Panc1 (cell line): Measurements from ENCODE around the gene CACNA2D3.

Source experiments
- POLR2AphosphoS5 ChIP-seq: IDR thresholded peaks from 2 replicates; pipeline ENCODE4 v1.6.1; 2012; ENCODE audit warnings: mild to moderate bottlenecking, low read depth, low read length, moderate library complexity
- SIN3A ChIP-seq: IDR thresholded peaks from 2 replicates; pipeline ENCODE4 v1.6.1; 2012; ENCODE audit warnings: low read depth, mild to moderate bottlenecking, low read length, moderate library complexity, borderline replicate concordance; ENCODE audit not compliant: insufficient read depth
- TCF7L2 ChIP-seq: IDR thresholded peaks from 2 replicates; pipeline ENCODE4 v1.6.1; 2011; ENCODE audit warnings: mild to moderate bottlenecking, low read depth, low read length, inconsistent platforms
- TF ChIP-seq, protein P1 (sequence below): fragments of 450-650 bp; IDR thresholded peaks from 2 replicates; pipeline ENCODE4 v1.5.1; 2017; ENCODE audit warnings: mild to moderate bottlenecking
- TF ChIP-seq, protein P2 (sequence below), 2 experiments: IDR thresholded peaks; 2 replicates each; pipeline ENCODE4 v1.6.1; 2011 to 2012; ENCODE audit warnings: low read depth in 2 of 2, control low read depth in 1 of 2, low read length in 1 of 2, mild to moderate bottlenecking in 1 of 2, moderate library complexity in 1 of 2; ENCODE audit not compliant: insufficient read depth in 1 of 2

DNA sequence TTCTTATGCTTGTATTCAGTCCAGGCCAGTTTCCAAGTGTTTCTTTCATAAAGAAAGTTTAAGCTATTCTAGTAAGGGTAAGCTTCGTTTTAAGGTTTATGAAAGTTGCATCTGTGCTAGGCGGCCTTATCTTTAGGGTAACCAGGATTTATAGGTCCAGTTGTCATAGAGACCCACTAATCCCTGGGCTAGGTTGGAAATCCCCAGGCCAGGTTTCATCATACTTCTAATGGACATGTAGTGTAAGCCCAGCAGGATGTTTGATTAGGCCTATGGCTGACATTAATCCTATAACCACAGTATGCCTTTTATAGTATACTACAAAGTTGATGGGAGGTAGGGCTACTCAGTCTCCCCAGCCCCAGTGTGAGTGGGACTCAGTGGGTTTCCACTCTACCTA is 312.4 kb downstream of the CACNA2D3 start:
- TF ChIP-seq, protein P1, sequence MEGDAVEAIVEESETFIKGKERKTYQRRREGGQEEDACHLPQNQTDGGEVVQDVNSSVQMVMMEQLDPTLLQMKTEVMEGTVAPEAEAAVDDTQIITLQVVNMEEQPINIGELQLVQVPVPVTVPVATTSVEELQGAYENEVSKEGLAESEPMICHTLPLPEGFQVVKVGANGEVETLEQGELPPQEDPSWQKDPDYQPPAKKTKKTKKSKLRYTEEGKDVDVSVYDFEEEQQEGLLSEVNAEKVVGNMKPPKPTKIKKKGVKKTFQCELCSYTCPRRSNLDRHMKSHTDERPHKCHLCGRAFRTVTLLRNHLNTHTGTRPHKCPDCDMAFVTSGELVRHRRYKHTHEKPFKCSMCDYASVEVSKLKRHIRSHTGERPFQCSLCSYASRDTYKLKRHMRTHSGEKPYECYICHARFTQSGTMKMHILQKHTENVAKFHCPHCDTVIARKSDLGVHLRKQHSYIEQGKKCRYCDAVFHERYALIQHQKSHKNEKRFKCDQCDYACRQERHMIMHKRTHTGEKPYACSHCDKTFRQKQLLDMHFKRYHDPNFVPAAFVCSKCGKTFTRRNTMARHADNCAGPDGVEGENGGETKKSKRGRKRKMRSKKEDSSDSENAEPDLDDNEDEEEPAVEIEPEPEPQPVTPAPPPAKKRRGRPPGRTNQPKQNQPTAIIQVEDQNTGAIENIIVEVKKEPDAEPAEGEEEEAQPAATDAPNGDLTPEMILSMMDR: no peak
- TF ChIP-seq POLR2AphosphoS5: no peak
- TF ChIP-seq SIN3A: no peak
- TF ChIP-seq, protein P2, sequence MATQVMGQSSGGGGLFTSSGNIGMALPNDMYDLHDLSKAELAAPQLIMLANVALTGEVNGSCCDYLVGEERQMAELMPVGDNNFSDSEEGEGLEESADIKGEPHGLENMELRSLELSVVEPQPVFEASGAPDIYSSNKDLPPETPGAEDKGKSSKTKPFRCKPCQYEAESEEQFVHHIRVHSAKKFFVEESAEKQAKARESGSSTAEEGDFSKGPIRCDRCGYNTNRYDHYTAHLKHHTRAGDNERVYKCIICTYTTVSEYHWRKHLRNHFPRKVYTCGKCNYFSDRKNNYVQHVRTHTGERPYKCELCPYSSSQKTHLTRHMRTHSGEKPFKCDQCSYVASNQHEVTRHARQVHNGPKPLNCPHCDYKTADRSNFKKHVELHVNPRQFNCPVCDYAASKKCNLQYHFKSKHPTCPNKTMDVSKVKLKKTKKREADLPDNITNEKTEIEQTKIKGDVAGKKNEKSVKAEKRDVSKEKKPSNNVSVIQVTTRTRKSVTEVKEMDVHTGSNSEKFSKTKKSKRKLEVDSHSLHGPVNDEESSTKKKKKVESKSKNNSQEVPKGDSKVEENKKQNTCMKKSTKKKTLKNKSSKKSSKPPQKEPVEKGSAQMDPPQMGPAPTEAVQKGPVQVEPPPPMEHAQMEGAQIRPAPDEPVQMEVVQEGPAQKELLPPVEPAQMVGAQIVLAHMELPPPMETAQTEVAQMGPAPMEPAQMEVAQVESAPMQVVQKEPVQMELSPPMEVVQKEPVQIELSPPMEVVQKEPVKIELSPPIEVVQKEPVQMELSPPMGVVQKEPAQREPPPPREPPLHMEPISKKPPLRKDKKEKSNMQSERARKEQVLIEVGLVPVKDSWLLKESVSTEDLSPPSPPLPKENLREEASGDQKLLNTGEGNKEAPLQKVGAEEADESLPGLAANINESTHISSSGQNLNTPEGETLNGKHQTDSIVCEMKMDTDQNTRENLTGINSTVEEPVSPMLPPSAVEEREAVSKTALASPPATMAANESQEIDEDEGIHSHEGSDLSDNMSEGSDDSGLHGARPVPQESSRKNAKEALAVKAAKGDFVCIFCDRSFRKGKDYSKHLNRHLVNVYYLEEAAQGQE (IDR thresholded peaks at IDR 0.05; ENCODE audit: insufficient read depth in 1 of 2, low read depth in 2 of 2, low read length in 1 of 2): no peak
- no peak for TF ChIP-seq TCF7L2
